Nephron (organoid): Measurements from ENCODE around the gene GAB1.

Experiments used
- H3K27ac Mint-ChIP-seq, 3 experiments: 2 replicates each; pipeline ENCODE4 v1.8.0; 2020; ENCODE audit warnings: mixed read lengths in 3 of 3, mild to moderate bottlenecking in 2 of 3, moderate library complexity in 1 of 3
- H3K27me3 Mint-ChIP-seq: 2 replicates; pipeline ENCODE4 v1.8.0; 2021; ENCODE audit warnings: low read depth, mild to moderate bottlenecking, moderate library complexity, mixed read lengths
- H3K36me3 Mint-ChIP-seq: 2 replicates; pipeline ENCODE4 v1.8.0; 2020; ENCODE audit warnings: low read depth, mixed read lengths
- H3K4me1 Mint-ChIP-seq: 2 replicates; pipeline ENCODE4 v1.8.0; 2020; ENCODE audit warnings: mixed read lengths
- H3K4me3 Mint-ChIP-seq, 3 experiments: 2 replicates each; pipeline ENCODE4 v1.8.0; 2020; ENCODE audit warnings: mild to moderate bottlenecking in 3 of 3, mixed read lengths in 3 of 3, moderate library complexity in 2 of 3
- H3K9me3 Mint-ChIP-seq: 2 replicates; pipeline ENCODE4 v1.8.0; 2020; ENCODE audit warnings: mixed read lengths
- TF ChIP-seq, protein P1 (sequence below), 3 experiments: fragments of 200-600 bp; sonication (generic); IDR thresholded peaks; one replicate each; pipeline ENCODE4 v1.5.0; 2021; ENCODE audit warnings: antibody characterized with exemption in 3 of 3; ENCODE audit not compliant: unreplicated experiment in 3 of 3

Gene GAB1

DNA sequence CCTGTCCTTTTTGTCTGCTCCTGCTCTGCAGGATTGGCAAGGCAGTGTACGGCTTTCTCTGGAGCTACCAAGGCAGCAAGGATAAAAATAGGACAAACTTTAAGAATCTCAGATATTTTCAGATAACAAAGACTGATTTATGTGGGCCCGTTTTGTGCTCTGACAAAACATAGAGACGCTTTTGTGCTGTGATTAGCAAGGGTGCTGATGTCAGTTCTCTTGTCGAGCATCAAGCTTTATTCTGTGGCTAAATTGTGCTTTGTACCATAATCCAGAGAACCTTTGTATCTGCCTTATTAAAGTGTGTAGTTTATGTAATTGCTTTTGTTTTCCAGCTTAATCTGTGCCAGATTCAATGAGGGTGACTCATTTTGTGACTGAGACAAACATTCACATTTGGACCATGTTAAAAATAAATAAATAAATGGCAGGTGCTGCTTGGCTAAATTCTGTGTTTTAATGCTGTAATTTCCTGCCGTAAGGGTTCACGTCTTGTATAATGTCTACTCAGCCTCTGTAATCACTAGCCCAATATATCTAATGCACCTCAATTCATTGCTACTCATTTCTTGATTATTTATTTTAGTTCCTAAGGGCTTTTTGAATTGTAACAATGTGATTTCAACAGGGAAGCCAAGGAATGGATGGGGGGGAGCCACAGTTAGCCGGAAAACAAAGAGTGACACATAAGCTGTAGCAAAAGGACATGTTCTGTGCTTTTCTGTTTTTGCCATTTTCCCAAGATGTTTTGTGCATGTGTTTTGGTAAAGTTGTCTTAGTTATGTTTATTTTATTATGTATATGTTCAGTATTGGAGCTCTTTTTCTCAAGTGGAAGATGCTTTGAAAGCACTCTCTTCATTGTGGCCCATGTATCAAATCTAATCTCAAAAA, 75.1 kb downstream of the GAB1 start:
- H3K27ac Mint-ChIP-seq: peak overlapping the region in 2 of 3 experiments; percentile 60 to 69
- no peak overlapping the region for H3K4me3 Mint-ChIP-seq
- H3K4me1 Mint-ChIP-seq: peaks cover 29% of the 10 kb centered on the region

GRCh38 chr4:143412420-143412758, 75.7 kb downstream of the GAB1 start:
- Mint-ChIP-seq H3K36me3 (peaks cover 20% of the 10 kb centered on the region), H3K4me1 (peaks cover 25% of the 10 kb centered on the region), H3K27ac (peak overlapping the region in 1 of 3 experiments; percentile 69), H3K27me3 (no peaks in the 10 kb centered on the region), H3K4me3 (no peak overlapping the region), H3K9me3 (no peaks in the 10 kb centered on the region)
- TF ChIP-seq, protein P1, sequence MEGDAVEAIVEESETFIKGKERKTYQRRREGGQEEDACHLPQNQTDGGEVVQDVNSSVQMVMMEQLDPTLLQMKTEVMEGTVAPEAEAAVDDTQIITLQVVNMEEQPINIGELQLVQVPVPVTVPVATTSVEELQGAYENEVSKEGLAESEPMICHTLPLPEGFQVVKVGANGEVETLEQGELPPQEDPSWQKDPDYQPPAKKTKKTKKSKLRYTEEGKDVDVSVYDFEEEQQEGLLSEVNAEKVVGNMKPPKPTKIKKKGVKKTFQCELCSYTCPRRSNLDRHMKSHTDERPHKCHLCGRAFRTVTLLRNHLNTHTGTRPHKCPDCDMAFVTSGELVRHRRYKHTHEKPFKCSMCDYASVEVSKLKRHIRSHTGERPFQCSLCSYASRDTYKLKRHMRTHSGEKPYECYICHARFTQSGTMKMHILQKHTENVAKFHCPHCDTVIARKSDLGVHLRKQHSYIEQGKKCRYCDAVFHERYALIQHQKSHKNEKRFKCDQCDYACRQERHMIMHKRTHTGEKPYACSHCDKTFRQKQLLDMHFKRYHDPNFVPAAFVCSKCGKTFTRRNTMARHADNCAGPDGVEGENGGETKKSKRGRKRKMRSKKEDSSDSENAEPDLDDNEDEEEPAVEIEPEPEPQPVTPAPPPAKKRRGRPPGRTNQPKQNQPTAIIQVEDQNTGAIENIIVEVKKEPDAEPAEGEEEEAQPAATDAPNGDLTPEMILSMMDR (IDR thresholded peaks at IDR 0.05; ENCODE audit: unreplicated experiment in 3 of 3): no peak

More for the DNA sequence above, 75.1 kb downstream of the GAB1 start:
- Mint-ChIP-seq H3K36me3 (peaks cover 17% of the 10 kb centered on the region), H3K9me3 (no peaks in the 10 kb centered on the region), H3K27me3 (no peaks in the 10 kb centered on the region)
- TF ChIP-seq, protein P1 (IDR thresholded peaks at IDR 0.05; ENCODE audit: unreplicated experiment in 3 of 3): no peak

DNA sequence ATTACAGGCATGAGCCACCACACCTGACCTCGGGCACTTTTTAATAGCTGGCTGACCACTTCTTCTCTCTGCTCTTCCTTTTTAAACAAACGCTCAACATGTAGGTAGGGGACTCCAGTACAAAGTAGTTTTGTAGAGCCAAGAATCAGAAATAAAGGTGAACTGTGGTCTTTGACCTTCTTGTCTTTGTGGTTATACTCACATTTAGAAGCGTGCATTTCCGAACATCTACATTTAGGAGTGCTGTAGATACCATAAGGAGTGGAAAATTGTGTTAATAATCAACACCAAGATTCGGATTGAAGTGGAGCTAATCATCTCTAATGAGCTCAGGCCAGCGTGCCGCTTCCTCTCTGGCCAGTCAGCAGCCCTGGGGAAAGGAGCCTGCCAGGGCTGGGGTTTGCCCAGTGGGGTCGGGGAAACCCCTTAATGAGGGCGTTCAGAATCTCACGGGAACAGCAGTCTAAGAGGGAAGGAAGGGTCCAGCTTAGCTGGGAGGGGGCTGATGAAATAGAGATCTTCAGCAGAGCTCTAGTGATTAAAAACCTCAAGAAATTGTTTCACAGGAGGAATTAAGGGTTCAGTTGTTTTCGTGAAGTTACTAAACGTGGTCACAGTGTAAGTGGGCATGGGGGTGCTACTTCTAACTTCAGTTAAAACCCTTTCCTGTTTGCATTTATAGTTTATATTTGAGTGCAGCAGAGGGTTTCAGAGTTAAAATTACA, 81.2 kb downstream of the GAB1 start:
- peak overlapping the region in 1 of 3 experiments; percentile 44 for H3K27ac Mint-ChIP-seq
- H3K9me3 Mint-ChIP-seq: no peaks in the 10 kb centered on the region

DNA sequence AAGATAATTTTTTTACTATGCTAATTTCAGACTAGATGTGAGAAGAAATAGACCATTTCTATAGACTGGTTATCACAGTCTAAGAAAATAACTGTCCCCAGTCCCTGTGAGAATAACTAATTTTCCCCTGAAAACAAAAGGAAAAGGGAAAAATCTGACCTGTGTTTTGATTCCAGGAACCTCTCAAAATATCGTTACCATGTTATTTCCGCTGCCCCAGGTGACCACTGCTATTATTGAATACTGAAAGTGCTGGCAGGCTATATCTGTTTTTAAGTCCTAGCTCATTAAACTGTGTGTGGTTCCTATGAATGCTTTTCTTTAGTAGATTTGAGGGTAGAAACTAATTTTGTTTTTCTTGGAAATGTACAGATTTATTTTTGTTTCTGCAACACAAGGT, 83.6 kb downstream of the GAB1 start:
- no peak overlapping the region for H3K4me3 Mint-ChIP-seq
- H3K27me3 Mint-ChIP-seq: no peaks in the 10 kb centered on the region
- peaks cover 38% of the 10 kb centered on the region for H3K36me3 Mint-ChIP-seq
- no peak overlapping the region for H3K27ac Mint-ChIP-seq
- TF ChIP-seq, protein P1 (IDR thresholded peaks at IDR 0.05; ENCODE audit: unreplicated experiment in 3 of 3): no peak
- peaks cover 6% of the 10 kb centered on the region for H3K4me1 Mint-ChIP-seq
- no peaks in the 10 kb centered on the region for H3K9me3 Mint-ChIP-seq

More for the DNA sequence above, 81.2 kb downstream of the GAB1 start:
- H3K4me1 Mint-ChIP-seq: peaks cover 6% of the 10 kb centered on the region
- peaks cover 43% of the 10 kb centered on the region for H3K36me3 Mint-ChIP-seq
- no peaks in the 10 kb centered on the region for H3K27me3 Mint-ChIP-seq
- no peak overlapping the region for H3K4me3 Mint-ChIP-seq
- TF ChIP-seq, protein P1 (IDR thresholded peaks at IDR 0.05; ENCODE audit: unreplicated experiment in 3 of 3): no peak

GRCh38 chr4:143421609-143422008, 84.9 kb downstream of the GAB1 start:
- H3K27me3 Mint-ChIP-seq: no peaks in the 10 kb centered on the region
- H3K4me1 Mint-ChIP-seq: peaks cover 6% of the 10 kb centered on the region
- H3K4me3 Mint-ChIP-seq: no peak overlapping the region
- H3K27ac Mint-ChIP-seq: peak overlapping the region in 1 of 3 experiments; percentile 60
- H3K9me3 Mint-ChIP-seq: no peaks in the 10 kb centered on the region
- peaks cover 41% of the 10 kb centered on the region for H3K36me3 Mint-ChIP-seq
- TF ChIP-seq, protein P1 (IDR thresholded peaks at IDR 0.05; ENCODE audit: unreplicated experiment in 3 of 3): no peak
